Effector CD4-positive, alpha-beta T cell (primary cell): ENCODE data around the gene FHIT.

Experiments used
- DNase-seq: peaks from one replicate; pipeline ENCODE4 v3.0.0-alpha.2; 2020

FHIT gene

GRCh38 chr3:60189304-60189703 is 1061.9 kb downstream of the FHIT start:
- no peak for DNase-seq

- no peak for DNase-seq
Observed at GRCh38 chr3:60188803-60189202, 1062.4 kb downstream of the FHIT start.

GRCh38 chr3:60187343-60187742 is 1063.9 kb downstream of the FHIT start:
- DNase-seq = no peak

- no peak for DNase-seq
Observed at GRCh38 chr3:60186359-60186758, 1064.9 kb downstream of the FHIT start.

GRCh38 chr3:60185161-60185560 is 1066.1 kb downstream of the FHIT start:
- DNase-seq = no peak

- no peak for DNase-seq
Observed at GRCh38 chr3:60182697-60183096, 1068.6 kb downstream of the FHIT start.

GRCh38 chr3:60178931-60179653 is 1072.2 kb downstream of the FHIT start:
- DNase-seq = no peak

GRCh38 chr3:60177726-60178125 is 1073.5 kb downstream of the FHIT start:
- DNase-seq = no peak

- DNase-seq = no peak
Observed at GRCh38 chr3:60176614-60177013, 1074.6 kb downstream of the FHIT start.

- no peak for DNase-seq
Observed at GRCh38 chr3:60175680-60176079, 1075.6 kb downstream of the FHIT start.

GRCh38 chr3:60169755-60170154 is 1081.5 kb downstream of the FHIT start:
- DNase-seq = no peak

- DNase-seq = no peak
Observed at GRCh38 chr3:60167186-60167585, 1084.1 kb downstream of the FHIT start.

GRCh38 chr3:60160822-60161748 is 1090.2 kb downstream of the FHIT start:
- DNase-seq = no peak

- no peak for DNase-seq
Observed at GRCh38 chr3:60160111-60160821, 1091.0 kb downstream of the FHIT start.

- no peak for DNase-seq
Observed at GRCh38 chr3:60158035-60158434, 1093.2 kb downstream of the FHIT start.

- no peak for DNase-seq
Observed at GRCh38 chr3:60154011-60154410, 1097.2 kb downstream of the FHIT start.

GRCh38 chr3:60153221-60153999 is 1097.8 kb downstream of the FHIT start:
- no peak for DNase-seq

- no peak for DNase-seq
Observed at GRCh38 chr3:60149501-60149900, 1101.8 kb downstream of the FHIT start.

- DNase-seq = no peak
Observed at GRCh38 chr3:60147249-60147950, 1103.9 kb downstream of the FHIT start.

- DNase-seq = no peak
Observed at GRCh38 chr3:60146121-60146520, 1105.1 kb downstream of the FHIT start.

GRCh38 chr3:60144071-60144470 is 1107.2 kb downstream of the FHIT start:
- DNase-seq = no peak

GRCh38 chr3:60142009-60142408 is 1109.2 kb downstream of the FHIT start:
- DNase-seq = no peak
